NOMO-1 treated with dmso at 0.1 percent for 144 hours (cell line): ENCODE measurements around the gene ZMAT3.
A peak's percentile ranks its signal among the peaks of the same experiment; 100 is the strongest.
"Not testable (repeated sequence)": the region's sequence is repeated elsewhere in the genome, so short reads cannot be mapped to it uniquely, and the experiment has no call there.

ENCODE experiments used
- DNase-seq: peaks from one replicate; lab custom pipeline; 2025; ENCODE audit not compliant: unreplicated experiment; lab: John Stamatoyannopoulos, UW

ZMAT3 gene, protein sequence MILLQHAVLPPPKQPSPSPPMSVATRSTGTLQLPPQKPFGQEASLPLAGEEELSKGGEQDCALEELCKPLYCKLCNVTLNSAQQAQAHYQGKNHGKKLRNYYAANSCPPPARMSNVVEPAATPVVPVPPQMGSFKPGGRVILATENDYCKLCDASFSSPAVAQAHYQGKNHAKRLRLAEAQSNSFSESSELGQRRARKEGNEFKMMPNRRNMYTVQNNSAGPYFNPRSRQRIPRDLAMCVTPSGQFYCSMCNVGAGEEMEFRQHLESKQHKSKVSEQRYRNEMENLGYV

DNA sequence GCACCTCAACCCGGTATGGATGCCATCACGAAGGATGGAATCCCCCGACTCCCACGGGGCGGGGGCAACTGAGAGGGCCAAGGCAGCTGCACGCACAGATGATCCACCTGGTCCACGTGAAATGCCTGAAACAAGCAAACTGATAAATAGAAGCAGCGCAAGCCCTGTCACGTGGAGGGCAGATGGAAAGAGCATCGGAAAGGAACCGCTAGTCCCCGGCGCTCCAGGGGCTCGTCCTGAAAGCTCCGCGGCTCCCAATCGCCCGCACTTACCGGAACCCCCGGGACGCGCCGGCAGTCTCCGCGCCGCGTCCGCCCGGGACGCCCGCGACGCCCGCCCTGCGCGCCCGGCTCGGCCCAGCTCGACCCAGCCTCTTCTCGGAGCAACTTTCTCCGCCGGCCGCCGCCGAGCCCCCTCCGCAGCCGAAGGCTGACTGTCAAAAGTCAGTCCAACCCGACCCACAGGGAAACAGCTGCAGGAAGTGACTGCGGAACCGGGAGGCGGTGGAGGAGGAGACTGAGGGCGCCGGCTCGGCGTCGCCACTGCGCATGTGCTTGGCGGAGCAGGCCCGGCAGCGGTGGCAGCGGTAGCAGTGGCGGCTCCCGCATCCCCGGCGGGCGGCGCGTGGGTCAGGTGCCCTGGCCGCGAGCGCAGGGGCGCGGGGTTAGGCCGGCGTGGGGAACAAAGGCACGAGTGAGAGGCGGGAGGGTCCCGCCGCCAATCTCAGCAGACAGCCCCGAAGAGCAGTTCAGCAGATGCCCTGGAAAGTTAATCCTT is at the start of gene ZMAT3:
ZMAT3 (minus strand) TSS at position 487 of the 777 bp plus-strand sequence. CDS start 4,057 bp downstream, outside the sequence.
- DNase-seq: peak; percentile 71

DNA sequence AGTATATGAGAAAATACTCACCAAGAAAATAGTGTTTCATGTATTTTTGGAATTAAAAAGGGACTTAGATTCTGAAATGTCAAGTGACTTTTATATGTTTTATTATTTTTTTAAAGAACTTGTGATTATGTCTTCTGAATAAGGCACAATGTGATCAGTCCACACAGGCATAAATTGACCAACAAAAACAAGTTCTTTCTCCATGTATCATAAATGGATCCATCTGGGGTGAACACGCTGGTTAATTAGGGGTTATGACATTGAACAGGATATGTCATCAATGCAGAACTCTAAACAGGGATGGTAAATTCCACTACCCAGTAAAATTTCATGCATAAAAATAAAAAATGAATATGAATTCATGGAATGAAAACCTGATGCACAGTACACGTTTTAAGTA is 45.2 kb upstream of the ZMAT3 start:
- DNase-seq: no peak

DNA sequence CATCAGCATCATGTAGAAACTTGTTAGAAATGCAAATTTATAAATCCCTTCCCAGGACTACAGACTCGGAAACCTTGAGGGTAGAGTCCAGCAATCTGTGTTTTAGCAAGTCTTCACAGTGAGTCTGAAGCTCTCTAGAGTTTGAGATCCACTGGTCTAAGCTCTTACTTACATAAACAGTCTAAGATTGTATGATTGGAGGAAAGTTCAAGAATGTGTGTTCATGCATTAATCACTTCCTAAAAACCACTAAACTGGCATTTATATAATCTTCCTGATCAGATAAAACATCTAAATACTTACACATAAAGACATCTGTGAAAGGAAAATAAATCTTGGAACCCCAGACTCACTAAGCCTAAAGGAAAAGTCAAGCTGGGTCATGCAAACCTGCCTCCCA is 43.8 kb upstream of the ZMAT3 start:
- not testable (repeated sequence) for DNase-seq

DNA sequence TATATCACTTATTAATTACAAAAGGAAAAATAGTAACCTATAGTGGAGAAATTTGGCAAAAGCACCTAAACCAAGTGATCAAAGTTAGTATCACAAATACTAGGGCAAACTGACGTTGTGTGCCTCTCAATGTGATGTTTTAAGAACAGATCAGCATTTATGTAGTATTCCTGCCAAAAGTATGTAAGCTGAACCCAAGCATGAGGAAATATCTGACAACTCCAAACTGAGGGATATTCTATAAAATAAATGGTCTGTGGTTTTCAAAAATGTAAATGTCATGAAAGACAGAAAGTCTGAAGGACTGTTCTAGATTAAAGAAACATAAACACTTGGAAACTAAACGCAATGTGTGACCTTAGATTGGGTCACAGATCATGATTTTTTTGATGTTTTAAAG is 42.3 kb upstream of the ZMAT3 start:
- DNase-seq: no peak

DNA sequence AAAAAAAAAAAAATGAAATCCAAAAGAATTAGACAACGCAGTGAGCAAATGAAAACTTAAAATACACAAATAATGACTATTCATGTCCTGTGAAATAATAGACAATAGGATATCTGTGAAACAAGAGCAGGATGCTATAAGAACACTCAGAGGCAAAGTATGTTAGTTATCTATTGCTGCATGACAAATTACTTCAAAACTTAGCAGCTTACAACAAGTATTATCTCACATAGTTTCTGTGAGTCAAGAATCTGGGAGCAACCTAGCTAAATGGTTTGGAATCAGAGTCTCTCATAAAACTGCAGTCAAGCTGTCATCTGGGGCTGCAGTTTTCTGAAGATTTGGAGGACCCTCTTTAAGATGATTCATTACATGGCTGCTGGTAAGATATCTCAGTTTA is 36.5 kb upstream of the ZMAT3 start:
- no peak for DNase-seq

DNA sequence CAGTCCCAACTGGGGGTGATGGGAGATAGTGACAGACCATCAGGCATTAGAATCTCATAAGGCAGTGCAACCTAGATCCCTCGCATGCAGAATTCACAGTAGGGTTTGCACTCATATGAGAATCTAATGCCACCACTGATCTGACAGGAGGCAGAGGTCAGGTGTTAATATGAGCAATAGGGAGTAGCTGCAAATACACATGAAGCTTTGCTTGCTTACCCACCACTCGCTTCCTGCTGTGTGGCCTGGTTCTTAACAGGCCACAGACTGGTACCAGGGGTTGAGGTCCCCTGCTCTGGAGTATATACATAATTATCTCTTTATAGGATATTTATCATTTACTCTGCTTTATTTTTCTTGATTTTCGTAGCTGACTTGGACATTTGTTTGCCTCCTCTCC is 36.0 kb upstream of the ZMAT3 start:
- DNase-seq: no peak

DNA sequence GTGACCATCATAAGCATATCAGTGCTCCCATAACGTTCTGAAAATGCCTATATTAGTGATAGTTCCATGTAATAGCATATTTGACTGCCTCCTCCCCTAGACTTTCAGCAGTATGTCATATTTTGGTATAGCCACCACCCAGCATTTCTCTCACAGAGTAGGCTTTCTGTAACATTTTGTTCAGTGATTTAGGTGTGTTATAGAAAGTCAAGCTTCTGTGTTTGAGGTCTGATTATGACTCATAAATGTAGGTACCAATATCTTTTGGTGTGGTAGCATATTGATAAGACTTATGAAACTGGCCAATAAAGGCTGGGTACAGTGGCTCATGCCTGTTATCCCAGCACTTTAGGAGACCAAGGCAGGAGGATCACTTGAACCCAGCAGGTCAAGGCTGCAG is 34.3 kb upstream of the ZMAT3 start:
- no peak for DNase-seq

DNA sequence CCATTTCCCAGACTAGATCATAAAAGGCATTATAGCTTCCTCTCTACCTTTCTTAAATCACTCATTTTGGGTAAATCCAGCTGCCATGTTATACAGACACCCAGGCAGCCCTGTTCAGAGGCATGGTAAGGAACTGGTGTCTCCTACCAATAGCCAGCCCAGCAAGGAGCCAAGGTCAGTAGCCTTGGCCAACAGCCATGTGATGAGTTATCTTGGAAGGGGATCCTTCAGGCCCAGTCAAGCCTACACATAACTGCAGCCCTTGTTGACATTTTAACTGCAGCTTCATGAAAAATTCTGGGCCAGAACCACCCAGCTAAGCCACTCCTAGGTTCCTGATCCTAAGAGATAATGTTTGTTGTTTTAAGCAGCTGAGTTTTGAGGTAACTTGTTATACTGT is 29.0 kb upstream of the ZMAT3 start:
- no peak for DNase-seq

DNA sequence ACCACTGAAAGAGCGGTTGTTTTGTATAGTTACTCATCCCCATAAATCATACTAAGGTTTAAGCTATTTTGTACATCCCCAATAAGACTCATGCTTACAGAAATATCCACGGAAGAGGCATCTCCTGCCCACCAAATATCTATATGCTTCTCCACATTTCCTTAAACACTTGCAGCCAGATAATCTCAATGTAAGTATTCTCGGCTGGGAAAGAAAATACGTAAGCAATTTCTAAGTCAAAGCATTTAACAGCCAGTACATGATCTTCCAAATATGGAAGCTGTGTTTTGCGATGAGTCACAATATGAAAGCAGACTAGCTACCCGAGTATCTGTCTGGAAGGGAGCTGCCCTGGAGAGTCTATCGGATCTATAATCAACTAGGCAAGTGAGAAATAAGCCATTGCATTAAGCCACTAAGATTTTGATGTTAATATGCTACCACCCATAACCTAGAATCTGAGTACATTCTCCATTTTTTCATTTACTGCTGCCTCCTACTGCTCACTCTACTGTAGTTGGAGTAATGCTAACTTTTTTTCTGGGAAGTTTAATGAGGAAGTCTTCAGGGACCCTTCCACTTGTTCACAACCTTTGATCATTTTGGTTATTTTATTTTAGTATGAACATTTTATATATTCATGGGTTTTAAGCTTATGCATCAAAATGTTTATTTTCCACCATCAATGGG is 26.9 kb upstream of the ZMAT3 start:
- DNase-seq: peak; percentile 25

DNA sequence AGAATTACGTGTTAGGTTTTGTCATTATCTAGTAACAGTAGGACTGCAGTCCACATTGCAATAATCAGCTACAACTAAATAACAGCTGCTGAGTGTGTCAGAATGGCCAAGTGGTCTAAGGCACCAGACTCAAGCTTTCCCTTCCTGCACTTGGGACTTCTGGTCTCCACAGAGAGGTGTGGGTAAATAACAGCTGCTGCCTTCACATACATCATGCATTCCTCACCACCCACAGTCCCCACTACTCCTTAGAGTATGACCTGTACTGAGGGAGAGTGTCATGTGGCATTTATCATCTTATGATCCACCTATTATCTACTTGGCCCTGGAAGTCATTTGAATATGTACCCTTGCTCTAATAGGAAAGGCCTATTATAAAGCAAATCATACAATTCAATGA is 22.2 kb upstream of the ZMAT3 start:
- no peak for DNase-seq

DNA sequence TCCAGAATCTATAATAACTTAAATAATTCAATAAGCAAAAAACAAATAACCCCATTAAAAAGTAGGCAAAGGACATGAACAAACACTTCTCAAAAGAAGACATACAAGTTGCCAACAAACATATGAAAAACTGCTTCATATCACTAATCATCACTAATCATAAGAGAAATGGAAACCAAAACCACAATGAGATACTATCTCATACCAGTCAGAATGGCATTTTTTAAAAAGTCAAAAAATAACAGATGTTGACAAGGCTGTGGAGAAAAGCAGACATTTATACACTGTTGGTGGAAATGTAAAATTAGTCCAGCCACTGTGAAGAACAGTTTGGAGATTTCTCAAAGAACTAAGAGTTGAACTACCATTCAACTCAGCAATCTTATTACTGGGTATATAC is 19.5 kb upstream of the ZMAT3 start:
- DNase-seq: no peak

DNA sequence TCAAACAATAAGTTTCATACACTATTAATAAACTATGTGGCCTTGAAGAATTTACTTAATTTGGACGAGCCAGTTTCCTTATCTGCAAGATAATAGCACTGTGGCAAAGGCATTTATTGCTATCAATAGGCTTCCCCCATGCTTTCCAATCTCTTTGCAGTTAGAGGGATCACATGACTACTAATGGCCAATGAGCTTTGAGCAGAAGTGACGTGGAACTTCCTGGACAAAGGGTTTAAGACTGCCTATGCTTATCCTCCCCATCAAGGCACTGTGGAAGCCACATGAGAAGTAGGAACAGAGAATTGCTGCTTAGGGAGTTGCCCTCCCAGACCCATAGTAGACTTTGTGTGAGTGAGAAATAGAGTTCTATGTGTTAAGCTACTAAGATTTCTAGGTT is 16.7 kb upstream of the ZMAT3 start:
- DNase-seq: no peak

DNA sequence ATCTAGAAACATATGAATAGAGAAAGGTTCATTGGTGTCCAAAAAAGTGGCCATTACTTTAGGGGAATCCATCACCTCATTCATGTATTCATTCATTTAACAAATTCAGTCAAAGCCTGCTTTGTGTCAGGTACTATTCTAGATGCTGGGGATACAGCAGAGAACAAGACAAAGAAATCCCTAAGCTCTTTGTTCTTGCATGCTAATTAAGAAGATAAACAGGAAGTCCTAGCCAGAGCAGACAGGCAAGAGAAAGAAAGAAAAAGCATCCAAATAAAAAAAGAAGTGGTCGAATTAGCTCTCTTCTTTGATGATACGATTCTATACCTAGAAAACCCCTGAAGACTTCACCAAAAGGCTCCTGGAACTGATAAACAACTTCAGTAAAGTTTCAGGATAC is 12.4 kb upstream of the ZMAT3 start:
- no peak for DNase-seq

DNA sequence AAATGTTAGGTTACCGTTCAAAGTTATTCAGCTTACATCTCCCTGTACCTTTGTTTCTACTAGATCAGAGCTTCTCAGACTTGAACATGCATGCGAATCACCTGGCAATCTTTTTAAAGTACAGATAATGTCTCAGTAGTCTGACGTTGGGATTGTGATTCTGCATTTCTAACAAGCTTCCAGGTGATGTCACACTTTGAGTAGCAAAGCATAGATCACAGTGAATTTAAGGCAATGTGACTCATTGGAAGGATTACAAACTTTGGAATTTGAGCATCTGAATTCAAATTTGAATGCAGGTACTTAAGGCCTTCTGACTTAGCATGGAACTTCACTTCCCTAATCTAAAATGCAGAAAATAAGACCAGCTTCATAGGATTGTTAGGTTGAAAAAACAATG is 10.8 kb upstream of the ZMAT3 start:
- DNase-seq: no peak

DNA sequence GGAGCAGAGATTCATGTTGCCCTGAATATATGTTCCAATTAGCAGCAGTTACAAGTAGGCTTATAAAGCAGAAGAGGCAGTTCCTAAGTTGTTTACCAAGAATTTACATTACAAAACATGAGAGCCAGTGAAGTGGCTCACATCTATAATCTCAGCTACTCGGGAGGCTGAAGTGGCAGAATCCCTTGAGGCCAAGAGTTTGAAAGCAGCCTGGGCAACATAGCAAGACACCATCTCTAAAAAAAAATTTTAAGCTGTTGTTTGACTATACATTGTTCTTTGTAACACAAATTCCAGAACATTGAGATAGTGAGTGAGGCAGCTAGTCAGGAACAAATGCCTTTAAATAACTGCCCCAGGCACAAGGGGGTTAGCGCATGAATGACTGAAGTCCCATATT is 10.3 kb upstream of the ZMAT3 start:
- no peak for DNase-seq

DNA sequence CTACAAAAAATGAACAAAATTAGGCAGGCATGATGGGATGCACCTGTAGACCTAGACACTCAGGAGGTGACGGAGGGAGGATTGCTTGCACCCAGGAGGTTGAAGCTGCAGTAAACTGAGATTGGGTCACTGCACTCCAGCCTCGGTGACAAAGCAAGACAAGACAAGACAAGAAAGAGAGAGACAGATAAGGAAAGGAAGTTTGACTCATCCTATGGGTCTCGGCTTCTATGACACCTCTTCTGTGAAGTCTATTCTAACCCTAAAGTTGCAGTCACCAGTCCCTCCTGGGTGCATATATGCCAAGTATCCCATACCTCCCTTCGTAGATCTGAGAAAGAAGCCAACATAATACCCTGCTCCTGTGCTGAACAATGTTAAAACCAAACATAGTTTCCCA is 7.9 kb upstream of the ZMAT3 start:
- DNase-seq: no peak

DNA sequence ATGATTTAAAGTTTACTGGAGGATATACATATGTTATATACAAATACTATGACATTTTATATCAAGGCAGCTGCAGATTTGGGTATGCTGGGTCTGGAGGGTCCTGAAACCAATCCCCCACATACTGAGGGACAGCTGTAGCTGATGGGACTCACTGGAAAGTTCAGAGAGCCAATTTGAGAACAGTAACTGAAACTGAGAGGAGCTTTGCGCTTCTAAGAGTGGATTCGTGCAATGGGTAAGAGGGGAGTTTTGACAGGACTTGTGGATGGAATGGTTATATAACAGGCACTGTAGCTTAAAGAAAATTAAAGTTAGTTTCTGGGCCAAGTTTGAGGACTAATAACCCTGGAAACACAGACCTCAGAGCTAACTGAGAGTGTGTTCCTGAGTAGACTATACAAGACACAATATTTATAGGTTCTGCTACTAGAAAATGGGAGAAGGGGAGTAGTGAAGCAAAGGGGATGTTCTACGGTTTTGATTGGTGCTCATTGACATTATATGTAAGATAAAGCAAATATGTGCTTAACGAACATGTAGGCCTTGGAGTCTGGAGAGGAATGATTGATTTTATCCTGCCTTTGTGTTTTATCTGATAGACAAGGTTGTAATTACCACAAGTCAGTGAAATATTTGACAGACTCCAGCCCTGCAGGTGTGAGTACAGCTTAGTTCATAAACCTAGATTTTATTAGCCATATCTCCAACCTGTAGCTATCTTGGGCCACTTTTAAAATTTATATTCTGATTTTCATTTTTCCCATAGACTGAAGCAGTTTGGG is 4.8 kb upstream of the ZMAT3 start:
- no peak for DNase-seq

DNA sequence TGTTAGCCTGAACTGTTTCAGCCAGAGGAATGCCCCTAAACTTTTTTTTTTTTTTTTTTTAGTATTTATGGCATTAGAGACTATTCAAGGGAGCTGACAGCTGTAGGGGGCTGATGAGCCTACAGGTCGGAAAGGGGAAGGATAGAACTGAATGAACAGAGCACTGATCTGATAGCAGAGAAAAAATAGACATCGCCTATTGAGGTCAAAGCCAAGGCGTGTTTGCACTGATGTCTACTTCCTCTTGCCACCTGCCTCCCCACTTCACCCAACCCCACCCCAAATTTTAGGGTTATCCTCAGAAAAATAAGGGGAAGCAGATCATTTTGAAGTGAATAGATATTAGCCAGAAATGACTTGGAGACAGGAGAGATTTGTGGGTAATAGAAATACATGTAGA is 3.0 kb upstream of the ZMAT3 start:
- DNase-seq: no peak

DNA sequence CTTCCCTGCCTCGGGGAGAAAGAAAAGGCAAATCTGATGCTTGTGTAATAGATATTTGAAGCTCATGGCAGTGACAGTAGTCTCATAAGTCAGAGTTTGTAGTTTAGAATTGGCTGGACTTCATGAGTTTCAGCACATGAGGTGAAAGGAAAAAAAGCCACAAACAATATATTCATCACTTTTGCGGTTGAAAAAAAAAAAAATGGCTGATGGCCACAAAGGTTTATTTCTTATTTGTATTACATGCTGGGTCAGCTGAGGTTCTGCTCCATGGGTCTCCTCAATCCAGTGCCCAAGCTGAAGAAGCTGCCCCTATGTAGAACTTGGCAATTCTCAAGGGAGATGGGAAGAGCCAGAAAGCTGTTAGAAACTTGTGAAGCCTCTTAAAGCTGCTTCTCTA is 2.2 kb upstream of the ZMAT3 start:
- no peak for DNase-seq

DNA sequence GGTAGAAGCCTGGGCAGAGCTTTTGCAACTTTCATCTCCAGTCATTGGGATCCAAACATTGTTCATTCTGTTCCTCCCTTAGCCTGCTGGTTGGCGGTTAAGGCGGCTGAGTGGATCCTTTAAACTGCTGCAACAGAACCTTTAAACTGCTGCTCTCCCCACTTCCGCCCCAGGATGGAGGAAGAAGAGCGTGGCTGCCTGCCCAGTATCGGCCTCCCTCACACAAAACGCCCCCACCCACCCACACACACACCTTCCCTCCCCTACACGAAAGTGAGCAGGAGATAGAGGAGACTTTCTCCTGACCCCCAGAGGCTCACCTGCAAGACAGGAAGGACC is 460 bp upstream of the ZMAT3 start:
- DNase-seq: peak; percentile 39

DNA sequence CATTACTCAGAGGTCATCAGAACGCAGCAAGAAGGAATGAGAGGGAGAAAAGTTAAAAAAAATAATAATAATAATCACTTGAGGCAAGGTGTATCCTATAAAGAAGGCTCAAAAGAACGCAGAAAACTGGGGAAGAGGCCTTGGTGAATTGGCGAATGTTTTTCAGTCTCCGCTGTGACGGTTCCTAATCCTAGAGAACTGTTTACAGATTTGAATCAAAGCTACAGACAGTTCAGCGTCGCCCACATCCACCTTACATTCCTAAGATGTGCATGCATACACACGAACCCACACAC is 634 bp downstream of the ZMAT3 start:
- DNase-seq: no peak
